ACHN (cell line): ENCODE measurements around the gene RPS14.

Source experiments
- DNase-seq: peaks from one replicate; pipeline ENCODE4 v3.0.0-alpha.2; 2015
- in situ Hi-C: cut with HindIII; loops from 2 replicates; pipeline ENCODE4 v1.10.0; 2017; ENCODE audit warnings: low sequenced_read_pairs, low pct_ligation_motif_present, low pct_unique_long_range_greater_than_20kb

The RPS14 gene

GRCh38 chr5:150451594-150451993 is 2.1 kb upstream of the RPS14 start:
- in situ Hi-C loops, result no loop called here
- no peak for DNase-seq

GRCh38 chr5:150448952-150449516 is 505 bp downstream of the RPS14 start:
- no peak for DNase-seq
- in situ Hi-C loops, result no loop called here

- in situ Hi-C loops, result no loop called here
- DNase-seq, result no peak
Observed at GRCh38 chr5:150448334-150448733, 1.2 kb downstream of the RPS14 start.

- in situ Hi-C loops, result no loop called here
- no peak for DNase-seq
Observed at GRCh38 chr5:150447188-150447587, 2.4 kb downstream of the RPS14 start.

GRCh38 chr5:150446583-150446982 is 3.0 kb downstream of the RPS14 start:
- in situ Hi-C loops, result no loop called here
- DNase-seq, result no peak

- in situ Hi-C loops, result no loop called here
Observed at GRCh38 chr5:150446088-150446487, 3.5 kb downstream of the RPS14 start.

GRCh38 chr5:150444770-150445169 is 4.8 kb downstream of the RPS14 start:
- in situ Hi-C loops, result no loop called here

More at GRCh38 chr5:150446088-150446487, 3.5 kb downstream of the RPS14 start:
- no peak for DNase-seq

GRCh38 chr5:150443242-150444075 is 6.1 kb downstream of the RPS14 start:
- in situ Hi-C loops, result no loop called here

More at GRCh38 chr5:150444770-150445169, 4.8 kb downstream of the RPS14 start:
- no peak for DNase-seq

GRCh38 chr5:150442699-150443080 is 6.8 kb downstream of the RPS14 start:
- no peak for DNase-seq
- in situ Hi-C loops, result no loop called here

More at GRCh38 chr5:150443242-150444075, 6.1 kb downstream of the RPS14 start:
- no peak for DNase-seq

GRCh38 chr5:150441813-150442698 is 7.5 kb downstream of the RPS14 start:
- DNase-seq, result no peak
- in situ Hi-C loops, result no loop called here

GRCh38 chr5:150440948-150441812 is 8.4 kb downstream of the RPS14 start:
- in situ Hi-C loops, result no loop called here
- no peak for DNase-seq

- in situ Hi-C loops, result no loop called here
- peak; percentile 50 for DNase-seq
Observed at GRCh38 chr5:150438873-150439546, 10.5 kb downstream of the RPS14 start.

- in situ Hi-C loops, result no loop called here
- peak; percentile 83 for DNase-seq
Observed at GRCh38 chr5:150436141-150436680, 13.3 kb downstream of the RPS14 start.

- in situ Hi-C loops, result no loop called here
- no peak for DNase-seq
Observed at GRCh38 chr5:150434464-150434863, 15.1 kb downstream of the RPS14 start.

GRCh38 chr5:150431574-150431973 is 18.0 kb downstream of the RPS14 start:
- DNase-seq, result no peak
- in situ Hi-C loops, result no loop called here

GRCh38 chr5:150431048-150431447 is 18.5 kb downstream of the RPS14 start:
- in situ Hi-C loops, result no loop called here
- DNase-seq, result no peak

- no peak for DNase-seq
- in situ Hi-C loops, result no loop called here
Observed at GRCh38 chr5:150429410-150429873, 20.1 kb downstream of the RPS14 start.
